Astrocyte (in vitro differentiated cells and primary cell): Measurements from ENCODE around the gene SNRPD2.

Source experiments
- EZH2 ChIP-seq: IDR thresholded peaks from 2 replicates; pipeline ENCODE4 v1.6.1; 2012; ENCODE audit warnings: mild to moderate bottlenecking, low read length, inconsistent platforms; ENCODE audit not compliant: insufficient read depth
- TF ChIP-seq, protein P1 (sequence below): IDR thresholded peaks from 2 replicates; pipeline ENCODE4 v1.5.1; 2011; ENCODE audit warnings: low read depth, mild to moderate bottlenecking, inconsistent platforms, low read length, moderate library complexity; ENCODE audit not compliant: insufficient read depth

DNA sequence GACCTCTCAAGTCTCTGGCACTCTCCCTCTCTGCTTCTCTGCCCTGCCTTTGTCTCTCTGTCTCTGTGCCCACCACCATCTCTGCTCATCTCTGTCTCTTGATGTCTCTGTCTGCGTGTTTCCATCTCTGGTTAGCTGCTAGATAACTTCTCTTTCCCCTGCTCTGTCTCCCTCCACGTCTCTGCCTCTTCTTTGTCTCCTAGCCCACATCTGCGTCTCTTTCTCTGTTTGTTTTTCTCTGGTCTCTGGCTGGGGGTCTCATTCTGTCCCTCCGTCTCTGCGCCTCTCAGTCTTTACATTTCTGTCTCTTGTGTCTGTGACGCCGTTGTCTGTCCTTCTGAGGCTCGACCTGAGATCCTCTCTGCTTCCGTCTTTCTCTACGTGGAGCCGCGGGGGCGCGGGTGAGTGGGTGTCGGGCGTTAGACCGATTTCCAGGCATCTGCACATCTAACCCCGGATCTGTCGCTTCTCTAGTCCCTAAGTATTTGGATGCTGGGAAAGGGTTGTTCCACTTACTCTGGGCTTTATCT lies 23.3 kb downstream of the SNRPD2 start:
- TF ChIP-seq, protein P1, sequence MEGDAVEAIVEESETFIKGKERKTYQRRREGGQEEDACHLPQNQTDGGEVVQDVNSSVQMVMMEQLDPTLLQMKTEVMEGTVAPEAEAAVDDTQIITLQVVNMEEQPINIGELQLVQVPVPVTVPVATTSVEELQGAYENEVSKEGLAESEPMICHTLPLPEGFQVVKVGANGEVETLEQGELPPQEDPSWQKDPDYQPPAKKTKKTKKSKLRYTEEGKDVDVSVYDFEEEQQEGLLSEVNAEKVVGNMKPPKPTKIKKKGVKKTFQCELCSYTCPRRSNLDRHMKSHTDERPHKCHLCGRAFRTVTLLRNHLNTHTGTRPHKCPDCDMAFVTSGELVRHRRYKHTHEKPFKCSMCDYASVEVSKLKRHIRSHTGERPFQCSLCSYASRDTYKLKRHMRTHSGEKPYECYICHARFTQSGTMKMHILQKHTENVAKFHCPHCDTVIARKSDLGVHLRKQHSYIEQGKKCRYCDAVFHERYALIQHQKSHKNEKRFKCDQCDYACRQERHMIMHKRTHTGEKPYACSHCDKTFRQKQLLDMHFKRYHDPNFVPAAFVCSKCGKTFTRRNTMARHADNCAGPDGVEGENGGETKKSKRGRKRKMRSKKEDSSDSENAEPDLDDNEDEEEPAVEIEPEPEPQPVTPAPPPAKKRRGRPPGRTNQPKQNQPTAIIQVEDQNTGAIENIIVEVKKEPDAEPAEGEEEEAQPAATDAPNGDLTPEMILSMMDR, result no peak
- no peak for TF ChIP-seq EZH2
